ENCODE data around the gene ORC4. TPM values are rescaled to one million over a fixed set of nuclear protein-coding genes. Genes with fewer than 3 reads are reported as not detected.

The ORC4 gene
- polyA plus RNA-seq, 1 experiment: 12.7 TPM

- ChIA-PET CTCF (no interaction called here), POLR2A (no interaction called here)
- H3K36me3 ChIP-seq (ENCODE audit: control insufficient read depth, insufficient read depth, low read length): peaks cover 1% of the 10 kb centered on the region
- H3K4me3 ChIP-seq (ENCODE audit: low read depth, low read length): no peak overlapping the region
- no peaks in the 10 kb centered on the region for H3K27me3 ChIP-seq (ENCODE audit: control insufficient read depth, insufficient read depth, low read length)
- DNase-seq (ENCODE audit: low read depth): no peak
- TF ChIP-seq CTCF (IDR thresholded peaks at IDR 0.05; ENCODE audit: insufficient read depth, low read depth, low read length): no peak
Observed at GRCh38 chr2:147927053-147927588, 93.4 kb downstream of the ORC4 start.

GRCh38 chr2:147925886-147926285 is 94.7 kb downstream of the ORC4 start:
- peaks cover 1% of the 10 kb centered on the region for H3K36me3 ChIP-seq (ENCODE audit: control insufficient read depth, insufficient read depth, low read length)
- no peak for DNase-seq (ENCODE audit: low read depth)
- TF ChIP-seq CTCF (IDR thresholded peaks at IDR 0.05; ENCODE audit: insufficient read depth, low read depth, low read length): no peak
- H3K27me3 ChIP-seq (ENCODE audit: control insufficient read depth, insufficient read depth, low read length): no peaks in the 10 kb centered on the region
- POLR2A ChIA-PET: interaction anchor here (0.5 kb wide), 1 partner anchor 1348 kb away, joined by 7 read pairs; no protein-coding TSS in a partner anchor
- no peak overlapping the region for H3K4me3 ChIP-seq (ENCODE audit: low read depth, low read length)
- CTCF ChIA-PET: no interaction called here

GRCh38 chr2:147924647-147925046 is 95.9 kb downstream of the ORC4 start:
- Histone ChIP-seq H3K36me3 (ENCODE audit: control insufficient read depth, insufficient read depth, low read length) (peaks cover 1% of the 10 kb centered on the region), H3K27me3 (ENCODE audit: control insufficient read depth, insufficient read depth, low read length) (no peaks in the 10 kb centered on the region), H3K4me3 (ENCODE audit: low read depth, low read length) (no peak overlapping the region)
- ChIA-PET CTCF (no interaction called here), POLR2A (interaction anchor here (0.6 kb wide), 1 partner anchor 669 kb away, joined by 7 read pairs; no protein-coding TSS in a partner anchor)
- TF ChIP-seq CTCF (IDR thresholded peaks at IDR 0.05; ENCODE audit: insufficient read depth, low read depth, low read length): no peak
- no peak for DNase-seq (ENCODE audit: low read depth)

- no peak for DNase-seq (ENCODE audit: low read depth)
- no peak for TF ChIP-seq CTCF (IDR thresholded peaks at IDR 0.05; ENCODE audit: insufficient read depth, low read depth, low read length)
- no peaks in the 10 kb centered on the region for H3K27me3 ChIP-seq (ENCODE audit: control insufficient read depth, insufficient read depth, low read length)
- CTCF ChIA-PET: no interaction called here
- peaks cover 1% of the 10 kb centered on the region for H3K36me3 ChIP-seq (ENCODE audit: control insufficient read depth, insufficient read depth, low read length)
- POLR2A ChIA-PET: no interaction called here
- H3K4me3 ChIP-seq (ENCODE audit: low read depth, low read length): no peak overlapping the region
Observed at GRCh38 chr2:147923846-147924245, 96.7 kb downstream of the ORC4 start.

GRCh38 chr2:147917161-147917560 is 103.4 kb downstream of the ORC4 start:
- Histone ChIP-seq H3K4me3 (ENCODE audit: low read depth, low read length) (no peak overlapping the region), H3K36me3 (ENCODE audit: control insufficient read depth, insufficient read depth, low read length) (no peaks in the 10 kb centered on the region), H3K27me3 (ENCODE audit: control insufficient read depth, insufficient read depth, low read length) (no peaks in the 10 kb centered on the region)
- ChIA-PET POLR2A (no interaction called here), CTCF (no interaction called here)
- DNase-seq (ENCODE audit: low read depth): no peak
- TF ChIP-seq CTCF (IDR thresholded peaks at IDR 0.05; ENCODE audit: insufficient read depth, low read depth, low read length): no peak

All from BJ (cell line).